GM19438 (cell line): ENCODE measurements around the gene CD209.

ENCODE experiments used
- ATAC-seq: cut with Tn5 transposase; IDR thresholded peaks from one replicate; pipeline ENCODE4 v1.9.1; 2021; ENCODE audit warnings: low read depth; ENCODE audit not compliant: unreplicated experiment

CD209 gene

DNA sequence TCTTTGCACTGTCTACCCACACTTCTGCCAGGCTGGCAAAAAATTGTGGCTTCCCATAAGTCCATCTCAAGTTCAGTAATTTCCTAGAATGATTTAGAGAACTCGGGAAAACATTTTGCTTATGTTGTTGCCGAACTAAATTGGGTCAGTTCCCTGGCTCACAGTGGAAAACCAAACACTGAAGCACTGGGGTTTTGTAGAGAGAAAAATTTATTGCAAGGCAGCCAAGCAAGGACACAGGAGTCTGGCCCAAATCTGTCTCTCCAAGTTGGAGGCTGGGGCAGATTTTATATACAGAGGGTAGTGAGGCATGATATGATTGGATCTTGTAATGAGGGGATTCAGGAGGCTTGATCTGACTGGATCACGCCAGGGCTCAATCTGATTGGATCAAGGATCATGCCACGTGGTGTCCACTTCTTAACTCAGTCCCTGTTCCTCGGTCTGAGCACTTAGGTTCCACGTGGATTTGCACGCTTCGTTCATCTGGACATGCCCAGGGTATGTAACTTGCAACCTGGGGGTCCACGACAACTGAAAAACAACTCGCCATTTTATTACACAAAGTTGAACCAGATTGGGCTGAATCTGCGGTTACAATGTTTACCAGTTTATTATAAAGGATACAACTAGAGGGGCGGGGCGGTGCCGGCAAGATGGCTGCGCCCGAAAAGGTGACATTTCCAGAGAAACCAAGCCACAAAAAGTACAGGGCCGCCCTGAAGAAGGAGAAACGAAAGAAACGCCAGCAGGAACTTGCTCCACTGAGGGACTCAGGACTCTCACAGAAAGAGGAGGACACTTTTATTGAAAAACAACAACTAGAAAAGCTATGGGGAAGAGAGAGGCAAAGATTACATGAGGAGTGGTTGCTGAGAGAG, 7.3 kb downstream of the CD209 start:
- ATAC-seq, result no peak

- no peak for ATAC-seq
Observed at GRCh38 chr19:7739211-7739755, 8.1 kb downstream of the CD209 start.

DNA sequence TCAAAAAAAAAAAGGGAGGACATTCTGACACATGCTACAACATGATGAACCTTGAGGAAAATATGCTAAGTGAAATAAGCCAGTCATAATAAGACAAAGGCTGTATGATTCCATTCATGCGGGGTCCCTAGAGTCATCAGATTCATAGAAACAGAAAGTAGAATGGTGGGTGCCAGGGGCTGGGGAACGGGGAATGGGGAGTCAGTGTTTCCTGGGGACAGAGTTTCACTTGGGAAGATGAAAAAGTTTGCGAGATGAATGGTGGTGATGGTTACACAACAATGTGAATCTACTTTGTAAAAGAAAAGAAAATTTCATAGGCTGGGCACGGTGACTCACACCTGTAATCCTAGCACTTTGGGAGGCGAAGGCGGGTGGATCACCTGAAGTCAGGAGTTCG, 9.3 kb downstream of the CD209 start:
- ATAC-seq, result no peak

GRCh38 chr19:7737215-7737614, 10.1 kb downstream of the CD209 start:
- ATAC-seq, result no peak

GRCh38 chr19:7736148-7736547, 11.2 kb downstream of the CD209 start:
- ATAC-seq, result no peak

DNA sequence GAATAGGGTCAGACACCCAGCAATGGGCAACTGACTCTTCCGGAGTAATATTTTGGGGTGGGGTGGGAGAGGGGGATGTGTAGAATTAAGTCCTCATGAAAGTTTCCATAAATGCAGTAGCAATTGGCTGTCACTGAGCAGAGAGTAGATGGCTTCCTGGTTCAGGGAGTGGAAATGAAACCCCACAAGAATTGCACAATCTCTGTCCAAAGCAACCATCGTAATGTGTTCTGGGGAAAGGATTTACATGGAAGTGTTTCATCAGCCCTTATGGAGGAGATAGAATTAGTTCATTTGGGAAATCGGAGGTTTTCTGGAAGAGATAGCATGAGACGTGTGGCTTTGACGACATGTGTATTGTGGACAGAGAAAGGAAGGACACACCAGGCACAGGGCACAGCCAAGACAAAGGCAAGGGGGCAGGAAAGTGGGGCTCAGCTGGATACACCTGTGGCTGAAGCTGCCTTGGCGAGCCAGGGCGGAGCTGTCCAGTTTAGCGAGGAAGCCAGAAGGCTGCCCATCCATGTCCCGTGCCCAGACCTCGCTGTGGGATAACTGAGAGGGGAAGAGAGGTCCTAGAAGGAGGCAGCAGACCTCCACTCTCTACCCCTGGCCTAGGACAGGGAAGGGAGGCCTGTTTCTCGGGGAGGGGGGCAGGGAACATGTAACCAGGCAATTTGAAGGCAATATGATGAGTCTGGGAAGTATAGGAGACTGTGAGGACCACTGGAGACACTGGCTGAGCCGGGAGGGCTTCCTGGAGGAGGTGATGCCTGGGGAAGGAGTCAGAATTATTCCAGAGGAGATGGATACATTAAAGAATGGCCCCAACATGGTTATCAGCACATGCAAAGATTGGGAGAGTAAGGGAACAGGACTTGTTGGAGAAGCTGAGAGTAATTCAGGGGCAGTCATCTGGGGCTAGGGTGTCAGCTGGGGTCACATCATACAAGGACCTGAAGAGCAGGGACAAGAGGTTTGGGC, 12.8 kb downstream of the CD209 start:
- no peak for ATAC-seq

DNA sequence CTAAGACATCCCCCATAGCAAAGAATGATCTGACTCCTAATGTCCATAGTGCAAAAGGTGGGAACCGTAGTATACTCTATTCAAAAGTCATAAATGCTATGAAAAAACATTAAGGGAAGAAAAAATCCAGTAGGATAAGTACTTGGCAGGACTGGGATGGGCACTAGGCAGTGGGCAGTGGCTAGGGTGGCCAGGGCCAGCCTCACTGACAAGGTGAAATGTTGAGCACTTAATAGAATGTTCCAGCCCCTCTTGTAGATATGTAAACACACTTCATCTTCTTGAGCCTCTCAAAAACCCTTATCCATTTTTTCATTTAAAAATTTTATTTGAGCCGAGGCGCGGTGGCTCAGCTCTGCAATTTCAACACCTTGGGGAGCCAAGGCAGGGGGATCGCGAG, 14.0 kb downstream of the CD209 start:
- no peak for ATAC-seq

- no peak for ATAC-seq
Observed at GRCh38 chr19:7732045-7732444, 15.3 kb downstream of the CD209 start, which contains the start of gene CLEC4G. Gene CLEC4G (minus strand): TSS chr19:7732110. CDS start chr19:7732102, 8 bp downstream.

GRCh38 chr19:7731615-7732014, 15.7 kb downstream of the CD209 start:
- ATAC-seq, result no peak

DNA sequence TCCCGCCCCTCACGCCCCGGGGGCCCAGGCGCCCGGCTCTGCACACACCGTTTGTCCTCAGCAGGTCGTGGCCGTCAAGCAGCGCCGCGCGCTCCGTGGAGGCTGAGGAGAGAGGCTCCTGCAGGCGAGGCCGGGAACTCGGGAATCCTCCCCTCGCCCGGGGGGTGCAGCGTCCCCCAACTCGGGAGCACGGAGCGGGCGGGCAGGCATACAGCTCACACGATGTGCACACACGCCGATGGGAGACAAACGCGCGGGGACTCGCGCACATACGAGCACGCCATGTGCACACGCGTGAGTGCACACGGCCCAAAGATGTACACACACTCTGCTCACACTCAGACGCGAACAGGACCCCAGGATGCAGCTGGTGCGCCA, 16.1 kb downstream of the CD209 start:
- ATAC-seq, result no peak

DNA sequence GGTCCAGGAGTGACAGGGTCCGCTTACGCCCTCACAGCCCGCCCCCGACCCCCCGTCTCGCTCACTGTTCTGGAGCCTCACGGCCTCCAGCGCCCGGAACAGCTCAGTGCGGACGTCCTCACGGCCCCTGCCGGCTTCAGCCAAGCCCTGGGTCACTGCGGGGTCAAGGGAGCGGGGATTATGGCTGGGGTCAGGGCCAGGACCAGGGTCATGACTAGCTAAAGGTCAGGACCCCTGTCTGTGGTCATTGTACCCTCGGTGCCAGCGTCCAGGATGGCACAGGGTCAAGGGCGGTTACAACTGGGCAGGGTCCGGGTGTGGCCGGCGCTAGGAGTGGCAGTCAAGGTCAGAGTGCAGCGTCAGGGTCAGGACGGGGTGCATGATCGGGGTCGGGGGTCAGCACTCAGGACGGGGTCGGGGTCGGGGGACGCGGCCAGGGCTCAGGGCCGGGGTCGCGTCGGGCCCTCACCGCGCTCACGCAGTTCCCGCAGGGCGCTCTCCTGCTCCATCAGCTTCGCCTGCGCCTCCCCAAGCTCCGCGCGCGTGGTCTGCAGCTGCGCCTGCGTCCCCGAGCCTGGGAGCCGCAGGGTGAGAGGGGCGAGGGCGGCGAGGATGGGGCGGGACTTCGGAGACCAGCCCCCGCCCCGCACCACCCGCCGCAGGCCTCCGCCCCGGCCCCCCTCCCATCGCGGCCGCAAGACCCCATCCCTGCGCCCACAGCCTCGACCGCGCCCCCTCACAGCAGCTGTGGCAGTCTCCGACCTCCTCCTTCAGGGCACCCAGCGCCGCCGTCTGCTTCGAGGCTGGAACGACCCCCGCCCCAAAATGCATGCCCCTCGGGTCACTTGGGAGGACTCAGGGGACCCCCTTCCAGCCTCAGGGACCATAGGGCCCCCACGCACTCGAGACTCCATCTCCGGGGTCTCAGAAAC, 16.8 kb downstream of the CD209 start:
- no peak for ATAC-seq

DNA sequence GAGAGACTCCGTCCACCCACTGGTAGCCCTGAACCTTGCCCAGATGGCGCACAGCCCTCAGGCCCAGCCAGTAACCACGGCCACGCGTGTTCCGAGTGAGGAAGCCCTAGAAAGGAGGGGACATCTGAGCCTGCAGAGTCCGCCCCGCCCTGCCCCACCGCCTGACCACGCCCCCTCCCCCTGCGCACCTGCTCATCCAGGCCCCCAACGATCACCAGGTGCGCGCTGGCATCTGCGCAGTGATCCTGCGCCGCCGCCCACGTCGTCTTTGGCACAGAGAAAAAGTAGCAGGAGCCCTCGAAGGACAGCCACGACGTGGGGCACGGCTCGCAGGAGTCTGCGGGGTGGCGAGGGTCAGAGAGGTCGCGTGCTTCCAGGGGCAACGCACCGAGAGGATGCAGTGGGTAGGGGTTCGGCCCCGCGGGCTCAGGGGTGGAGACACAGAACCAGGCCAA, 17.5 kb downstream of the CD209 start:
- no peak for ATAC-seq

DNA sequence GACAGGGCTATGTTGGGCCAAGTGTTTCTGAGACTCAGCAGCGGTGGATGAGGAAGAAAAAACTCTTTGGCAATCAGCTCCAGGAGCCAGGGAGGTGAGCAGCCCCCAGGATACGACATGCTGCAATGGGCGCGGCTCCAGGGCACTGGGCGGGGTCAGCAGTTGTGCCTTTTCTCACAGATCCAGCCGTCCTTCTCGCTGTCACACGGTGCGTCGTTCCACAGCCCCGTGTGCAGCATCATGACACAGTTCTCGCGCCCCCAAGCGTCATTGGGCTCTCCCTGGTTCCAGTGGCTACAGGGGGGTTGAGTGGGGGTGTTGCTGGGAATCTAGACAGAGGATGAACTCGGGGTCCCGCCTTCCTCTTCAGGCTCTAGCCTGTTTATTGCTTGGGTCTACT, 18.1 kb downstream of the CD209 start:
- ATAC-seq, result no peak

DNA sequence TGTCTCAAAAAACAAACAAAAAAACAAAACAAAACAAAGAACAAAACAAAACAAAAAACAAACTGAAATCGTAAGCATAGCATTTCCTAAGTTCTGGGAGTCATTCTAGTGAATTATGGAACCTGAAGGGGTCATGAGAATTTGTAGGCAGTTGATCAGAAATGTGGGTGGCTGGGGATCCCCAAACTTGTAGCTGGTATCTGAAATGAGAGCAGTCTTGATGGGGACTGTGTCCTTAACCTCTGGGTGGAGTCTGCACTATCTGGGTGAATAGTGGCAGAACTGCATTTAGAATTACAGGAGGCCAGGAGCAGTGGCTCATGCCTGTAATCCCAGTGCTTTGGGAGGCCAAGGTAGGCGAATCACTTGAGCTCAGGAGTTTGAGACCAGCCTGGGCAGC, 21.5 kb downstream of the CD209 start:
- no peak for ATAC-seq

- ATAC-seq, result no peak
Observed at GRCh38 chr19:7722231-7722651, 25.1 kb downstream of the CD209 start.

DNA sequence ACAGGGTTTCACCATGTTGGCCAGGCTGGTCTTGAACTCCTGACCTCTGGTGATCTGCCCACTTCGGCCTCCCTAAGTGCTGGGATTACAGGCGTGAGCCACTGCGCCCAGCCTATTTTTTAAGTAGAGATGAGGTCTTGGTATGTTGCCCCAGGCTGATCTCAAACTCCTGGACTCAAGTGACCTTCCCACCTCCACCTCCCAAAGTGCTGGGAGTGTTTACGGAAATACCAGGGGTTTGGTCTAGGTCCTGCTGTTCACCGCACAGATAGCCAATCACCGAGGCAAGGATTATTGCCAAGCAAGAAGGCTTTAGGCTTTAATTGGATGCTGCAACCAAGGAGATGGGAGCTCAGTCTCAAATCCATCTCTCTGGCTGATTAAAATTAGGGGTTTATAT, 27.0 kb downstream of the CD209 start:
- ATAC-seq, result no peak

DNA sequence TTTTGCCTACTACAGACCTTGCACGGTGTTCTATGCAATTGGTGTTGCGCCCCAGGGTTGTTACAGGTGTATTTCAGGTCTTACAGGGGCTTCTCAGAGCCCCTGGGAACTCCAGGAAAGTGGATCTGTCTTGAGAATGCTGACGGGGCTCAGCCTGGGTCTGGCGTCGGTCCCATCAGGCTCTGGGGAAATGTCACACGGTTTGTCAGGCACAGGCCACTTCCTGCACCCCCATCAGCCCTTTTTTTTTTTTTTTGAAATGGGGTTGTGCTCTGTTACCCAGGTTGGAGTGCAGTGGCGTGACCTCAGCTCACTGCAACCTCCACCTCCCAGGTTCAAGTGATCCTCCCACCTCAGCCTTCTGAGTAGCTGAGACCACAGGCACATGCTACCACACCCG, 28.7 kb downstream of the CD209 start:
- ATAC-seq, result no peak

- no peak for ATAC-seq
Observed at GRCh38 chr19:7716762-7717161, 30.6 kb downstream of the CD209 start.

GRCh38 chr19:7715671-7716070, 31.7 kb downstream of the CD209 start:
- ATAC-seq, result no peak

DNA sequence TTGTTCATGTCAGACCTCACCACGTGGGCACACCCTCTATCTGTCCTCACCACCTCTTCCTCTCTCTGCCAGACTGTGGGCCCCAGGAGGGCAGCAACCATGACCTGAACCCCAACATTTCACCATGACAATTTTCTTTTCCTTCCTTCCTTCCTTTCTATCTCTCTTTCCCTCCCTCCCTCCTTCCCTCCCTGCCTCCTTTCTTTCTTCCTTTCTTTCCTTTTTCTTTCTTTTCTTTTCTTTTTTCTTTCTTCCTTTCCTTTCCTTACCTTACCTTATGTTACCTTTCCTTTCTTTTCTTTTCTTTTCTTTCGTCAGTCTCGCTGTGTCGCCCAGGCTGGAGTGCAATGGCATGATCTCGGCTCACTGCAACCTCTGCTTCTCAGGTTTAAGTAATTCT, 36.7 kb downstream of the CD209 start:
- ATAC-seq, result no peak
